Activated effector memory CD4-positive, alpha-beta T cell treated with anti-CD3 and anti-CD28 coated beads, Interleukin-2, amount 50 U/mL, for 16 hours (primary cell): ENCODE measurements around the gene ACOT13.
"Not testable (repeated sequence)": the region's sequence is repeated elsewhere in the genome, so short reads cannot be mapped to it uniquely, and the experiment has no call there.

Source experiments
- DNase-seq: peaks from one replicate; pipeline ENCODE4 v3.0.0-alpha.2; 2020

ACOT13 gene

GRCh38 chr6:24666641-24667377 is at the start of gene ACOT13, which contains the start of gene TDP2:
Gene ACOT13, plus strand, starts transcription at chr6:24667077. Its CDS starts 187 bp downstream, at chr6:24667264.
Gene TDP2, minus strand, starts transcription at chr6:24666899. Its CDS starts 37 bp downstream, at chr6:24666862.
- DNase-seq: peak; percentile 99

GRCh38 chr6:24619661-24620060 is 47.2 kb upstream of the ACOT13 start:
- DNase-seq: no peak

GRCh38 chr6:24620637-24621036 is 46.2 kb upstream of the ACOT13 start:
- no peak for DNase-seq

GRCh38 chr6:24621626-24622289 is 45.1 kb upstream of the ACOT13 start:
- DNase-seq: no peak

- DNase-seq: no peak
Observed at GRCh38 chr6:24630856-24631505, 35.9 kb upstream of the ACOT13 start.

GRCh38 chr6:24631671-24632070 is 35.2 kb upstream of the ACOT13 start:
- no peak for DNase-seq

GRCh38 chr6:24632573-24632972 is 34.3 kb upstream of the ACOT13 start:
- no peak for DNase-seq

GRCh38 chr6:24636681-24637080 is 30.2 kb upstream of the ACOT13 start:
- DNase-seq: no peak

GRCh38 chr6:24640166-24640565 is 26.7 kb upstream of the ACOT13 start:
- DNase-seq: no peak

- DNase-seq: not testable (repeated sequence)
Observed at GRCh38 chr6:24640631-24641030, 26.2 kb upstream of the ACOT13 start.

GRCh38 chr6:24642061-24642460 is 24.8 kb upstream of the ACOT13 start:
- DNase-seq: no peak

- no peak for DNase-seq
Observed at GRCh38 chr6:24643920-24644319, 23.0 kb upstream of the ACOT13 start.

GRCh38 chr6:24644377-24644776 is 22.5 kb upstream of the ACOT13 start:
- DNase-seq: no peak

- DNase-seq: no peak
Observed at GRCh38 chr6:24646771-24647170, 20.1 kb upstream of the ACOT13 start.

- DNase-seq: no peak
Observed at GRCh38 chr6:24648276-24648675, 18.6 kb upstream of the ACOT13 start.

GRCh38 chr6:24649691-24650090 is 17.2 kb upstream of the ACOT13 start:
- no peak for DNase-seq

- DNase-seq: no peak
Observed at GRCh38 chr6:24650365-24650764, 16.5 kb upstream of the ACOT13 start.

- DNase-seq: no peak
Observed at GRCh38 chr6:24655215-24655614, 11.7 kb upstream of the ACOT13 start.

- no peak for DNase-seq
Observed at GRCh38 chr6:24658573-24659560, 8.0 kb upstream of the ACOT13 start.

- DNase-seq: no peak
Observed at GRCh38 chr6:24659561-24659960, 7.3 kb upstream of the ACOT13 start.

GRCh38 chr6:24660105-24660504 is 6.8 kb upstream of the ACOT13 start:
- no peak for DNase-seq

GRCh38 chr6:24661759-24662158 is 5.1 kb upstream of the ACOT13 start:
- DNase-seq: not testable (repeated sequence)

GRCh38 chr6:24662236-24662635 is 4.6 kb upstream of the ACOT13 start:
- no peak for DNase-seq
